SU-DHL-6 (cell line): Measurements from ENCODE around the gene TAMM41.

ENCODE experiments used
- EZH2phosphoT487 ChIP-seq: fragments of 200-600 bp; sonication (generic), shearing (Covaris generic); conservative IDR thresholded peaks from 2 replicates; pipeline ENCODE4 v1.6.1; 2018; ENCODE audit warnings: mild to moderate bottlenecking, antibody characterized with exemption, low read length, moderate library complexity, mixed read lengths
- TF ChIP-seq, protein P1 (sequence below): fragments of 200-600 bp; sonication (generic); IDR thresholded peaks from one replicate; pipeline ENCODE4 v1.5.1; 2017; ENCODE audit warnings: antibody characterized with exemption, mild to moderate bottlenecking, low read length, moderate library complexity; ENCODE audit not compliant: insufficient read depth, poor library complexity, severe bottlenecking

- TF ChIP-seq, protein P1, sequence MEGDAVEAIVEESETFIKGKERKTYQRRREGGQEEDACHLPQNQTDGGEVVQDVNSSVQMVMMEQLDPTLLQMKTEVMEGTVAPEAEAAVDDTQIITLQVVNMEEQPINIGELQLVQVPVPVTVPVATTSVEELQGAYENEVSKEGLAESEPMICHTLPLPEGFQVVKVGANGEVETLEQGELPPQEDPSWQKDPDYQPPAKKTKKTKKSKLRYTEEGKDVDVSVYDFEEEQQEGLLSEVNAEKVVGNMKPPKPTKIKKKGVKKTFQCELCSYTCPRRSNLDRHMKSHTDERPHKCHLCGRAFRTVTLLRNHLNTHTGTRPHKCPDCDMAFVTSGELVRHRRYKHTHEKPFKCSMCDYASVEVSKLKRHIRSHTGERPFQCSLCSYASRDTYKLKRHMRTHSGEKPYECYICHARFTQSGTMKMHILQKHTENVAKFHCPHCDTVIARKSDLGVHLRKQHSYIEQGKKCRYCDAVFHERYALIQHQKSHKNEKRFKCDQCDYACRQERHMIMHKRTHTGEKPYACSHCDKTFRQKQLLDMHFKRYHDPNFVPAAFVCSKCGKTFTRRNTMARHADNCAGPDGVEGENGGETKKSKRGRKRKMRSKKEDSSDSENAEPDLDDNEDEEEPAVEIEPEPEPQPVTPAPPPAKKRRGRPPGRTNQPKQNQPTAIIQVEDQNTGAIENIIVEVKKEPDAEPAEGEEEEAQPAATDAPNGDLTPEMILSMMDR: no peak
- no peak for TF ChIP-seq EZH2phosphoT487
Measured at GRCh38 chr3:11769704-11770476, 76.8 kb downstream of the TAMM41 start.
